B cell (primary cell): Measurements from ENCODE around the gene UGDH. TPM values are rescaled to one million over a fixed set of nuclear protein-coding genes. Genes with fewer than 3 reads are reported as not detected.
"Not testable (repeated sequence)": the region's sequence is repeated elsewhere in the genome, so short reads cannot be mapped to it uniquely, and the experiment has no call there.

Experiments used
- ATAC-seq: fragments of 200-7000 bp; cut with Tn5 transposase; one replicate; pipeline ENCODE4 v1.10.0; 2021; ENCODE audit warnings: low read depth, mild to moderate bottlenecking, moderate number of reproducible peaks, moderate library complexity
- CTCF ChIA-PET: fragments of 350-600 bp; sonication (Branson Sonifier 250); formaldehyde crosslinking; loops from one replicate; lab custom pipeline; 2021; ENCODE audit warnings: antibody characterized with exemption, inconsistent platforms; lab: Charles Lee
- POLR2A ChIA-PET: fragments of 350-600 bp; sonication (Branson Sonifier 250); formaldehyde crosslinking; loops from one replicate; lab custom pipeline; 2021; ENCODE audit warnings: antibody characterized with exemption; lab: Charles Lee
- DNase-seq: peaks from one replicate; pipeline ENCODE4 v3.0.0; 2013
- H2AFZ ChIP-seq: 2 replicates; pipeline ENCODE4 v1.6.1; 2012; ENCODE audit warnings: mild to moderate bottlenecking, low read depth, low read length; ENCODE audit not compliant: insufficient read depth, poor library complexity, severe bottlenecking
- H3K27ac ChIP-seq, 2 donors: 1 replicate in 1 of 2; 2 replicates in 1 of 2; pipeline ENCODE4 v1.5.1; 2012 to 2013; ENCODE audit warnings: low read length in 2 of 2, mild to moderate bottlenecking in 2 of 2, moderate library complexity in 1 of 2
- H3K27me3 ChIP-seq, 4 experiments: fragments of 200-600 bp in 1 of 4; sonication (generic) in 1 of 4; replicated peaks in 1 of 4; 1 replicate in 2 of 4; 2 replicates in 2 of 4; pipeline versions ENCODE4 v1.6.1 to v1.7.0; 2013 to 2016; ENCODE audit warnings: low read length in 3 of 4, mild to moderate bottlenecking in 2 of 4, mixed read lengths in 1 of 4, moderate library complexity in 1 of 4; ENCODE audit not compliant: insufficient read depth in 4 of 4, control insufficient read depth in 3 of 4; ENCODE audit errors: control extremely low read depth in 1 of 4
- H3K36me3 ChIP-seq, 2 experiments: replicated peaks in 1 of 2; 1 replicate in 1 of 2; 2 replicates in 1 of 2; pipeline versions ENCODE4 v1.6.1 to v1.7.1; 2013; ENCODE audit warnings: low read length in 1 of 2; ENCODE audit not compliant: insufficient read depth in 2 of 2, control insufficient read depth in 1 of 2; ENCODE audit errors: control extremely low read depth in 1 of 2, extremely low read depth in 1 of 2
- H3K4me1 ChIP-seq, 2 donors: fragments of 200-600 bp in 1 of 2; sonication (generic) in 1 of 2; 1 replicate in 1 of 2; 2 replicates in 1 of 2; pipeline versions ENCODE4 v1.5.1 to v1.6.1; 2013 to 2017; ENCODE audit warnings: low read length in 2 of 2; ENCODE audit not compliant: control insufficient read depth in 2 of 2, insufficient read depth in 2 of 2
- H3K4me2 ChIP-seq: replicated peaks from 2 replicates; pipeline ENCODE3; 2012; ENCODE audit warnings: mild to moderate bottlenecking, low read depth, low read length; ENCODE audit not compliant: poor library complexity, severe bottlenecking
- H3K4me3 ChIP-seq, 5 experiments: fragments of 200-600 bp in 1 of 5; sonication (generic) in 1 of 5; 1 replicate in 3 of 5; 2 replicates in 2 of 5; pipeline versions ENCODE4 v1.5.1 to v1.7.0; 2011 to 2016; ENCODE audit warnings: low read length in 4 of 5, mild to moderate bottlenecking in 4 of 5, low read depth in 2 of 5, control low read depth in 1 of 5, moderate library complexity in 1 of 5; ENCODE audit not compliant: insufficient read depth in 1 of 5; ENCODE audit errors: control extremely low read depth in 1 of 5, extremely low read depth in 1 of 5
- H3K79me2 ChIP-seq: fragments of 200-600 bp; sonication (generic); one replicate; pipeline ENCODE4 v1.6.0; 2016; ENCODE audit warnings: low read length; ENCODE audit not compliant: control insufficient read depth, insufficient read depth
- H3K9ac ChIP-seq: fragments of 200-600 bp; sonication (generic); 2 replicates; pipeline ENCODE4 v1.6.1; 2017; ENCODE audit warnings: mild to moderate bottlenecking, low read length, moderate library complexity
- H3K9me3 ChIP-seq, 3 donors: one replicate each; pipeline versions ENCODE4 v1.6.1 to v1.7.1; 2013; ENCODE audit warnings: low read length in 2 of 3; ENCODE audit not compliant: control insufficient read depth in 2 of 3, insufficient read depth in 1 of 3; ENCODE audit errors: control extremely low read depth in 1 of 3
- H4K20me1 ChIP-seq: 2 replicates; pipeline ENCODE4 v1.6.0; 2012; ENCODE audit warnings: mild to moderate bottlenecking, low read length; ENCODE audit not compliant: insufficient read depth, control insufficient read depth, poor library complexity, severe bottlenecking
- H3K27ac Mint-ChIP-seq: one replicate; pipeline ENCODE4 v1.8.0; 2021; ENCODE audit warnings: mixed read lengths
- H3K27me3 Mint-ChIP-seq: one replicate; pipeline ENCODE4 v1.8.0; 2021; ENCODE audit warnings: mixed read lengths
- H3K4me1 Mint-ChIP-seq: one replicate; pipeline ENCODE4 v1.8.0; 2021; ENCODE audit warnings: mixed read lengths
- H3K4me3 Mint-ChIP-seq: one replicate; pipeline ENCODE4 v1.8.0; 2021; ENCODE audit warnings: mixed read lengths
- H3K9me3 Mint-ChIP-seq: one replicate; pipeline ENCODE4 v1.8.0; 2022; ENCODE audit warnings: mixed read lengths; ENCODE audit not compliant: insufficient read depth
- EZH2 ChIP-seq: IDR thresholded peaks from 2 replicates; pipeline ENCODE4 v1.6.1; 2012; ENCODE audit warnings: borderline replicate concordance, low read depth, mild to moderate bottlenecking, moderate library complexity, low read length; ENCODE audit not compliant: insufficient read depth, poor library complexity, severe bottlenecking
- WGBS: methylation state at CpG from one replicate; pipeline ENCODE4 v1.1.5; 2013; ENCODE audit warnings: missing lambda C conversion rate; ENCODE audit not compliant: insufficient coverage; 5-methylcytosine and 5-hydroxymethylcytosine counted together
- intact Hi-C: fragments of 100-400 bp; cut with micrococcal nuclease; formaldehyde crosslinking; loops from one replicate; pipeline ENCODE4 v1.10.0; 2022
- polyA plus RNA-seq: library from polyadenylated mRNA; depleted of rRNA; stranded (reverse); fragments of >200 nt; gene quantifications from 2 replicates; pipeline ENCODE4 v1.2.3, GENCODE V29; 2012
- total RNA-seq, 2 donors: library from RNA; stranded (reverse); fragments of 120-200 nt in 1 of 2; gene quantifications; 1 replicate in 1 of 2; 2 replicates in 1 of 2; pipeline versions ENCODE4 v1.2.3 to v1.2.4, GENCODE V29; 2013 to 2022
- TF ChIP-seq, protein P1 (sequence below): fragments of 200-600 bp; IDR thresholded peaks from one replicate; pipeline ENCODE4 v1.8.0; 2022; ENCODE audit warnings: antibody characterized with exemption, mild to moderate bottlenecking

The UGDH gene
- total and polyA plus RNA-seq, 2 donors (not counting 1 experiment from before 2014, with no cell fraction given) = 3.5 to 25.4 TPM

DNA sequence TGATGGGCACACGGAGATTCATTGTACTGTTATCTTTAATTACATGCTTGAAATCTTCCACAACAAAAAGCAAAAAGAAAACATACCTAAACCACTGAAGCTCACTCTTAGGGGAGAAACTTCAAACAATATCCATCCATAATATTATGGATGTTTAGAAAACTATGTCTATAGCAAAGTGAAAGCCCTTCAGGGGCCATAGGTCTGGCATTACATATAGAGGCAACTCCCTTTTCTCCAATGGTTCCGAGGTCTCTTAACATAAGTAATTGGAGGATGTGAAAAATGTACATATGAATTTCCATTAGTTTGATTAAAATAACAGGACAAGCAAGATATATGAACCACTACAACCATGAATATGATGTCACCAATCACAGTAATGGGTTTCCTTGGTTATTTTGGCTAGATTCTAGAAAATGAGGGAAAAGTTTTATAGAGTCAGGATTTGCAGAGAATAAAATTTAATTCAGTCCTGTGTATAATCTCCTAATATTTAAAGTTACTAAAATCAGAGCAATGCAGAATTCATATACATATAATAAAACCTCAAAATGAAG lies 10.8 kb downstream of the UGDH start:
- WGBS = no CpG with 5 or more reads among the region's 2 CpGs
- peaks cover 4 to 10% of the 10 kb centered on the region in 2 experiments for H3K36me3 ChIP-seq
- CTCF ChIA-PET = no interaction called here
- H3K27ac ChIP-seq = no peak overlapping the region
- H3K79me2 ChIP-seq = peaks cover 10% of the 10 kb centered on the region
- no peak for ATAC-seq
- no peak for DNase-seq
- POLR2A ChIA-PET = no interaction called here
- intact Hi-C loops = no loop called here
- Mint-ChIP-seq H3K9me3 (no peaks in the 10 kb centered on the region), H3K4me1 (no peaks in the 10 kb centered on the region), H3K4me3 (no peak overlapping the region), H3K27ac (no peak overlapping the region), H3K27me3 (no peaks in the 10 kb centered on the region)
- no peak overlapping the region for H3K4me3 ChIP-seq
- no peaks in the 10 kb centered on the region for H3K4me1 ChIP-seq
- no peaks in the 10 kb centered on the region for H4K20me1 ChIP-seq
- no peaks in the 10 kb centered on the region for H3K27me3 ChIP-seq
- no peak for TF ChIP-seq EZH2
- TF ChIP-seq, protein P1, sequence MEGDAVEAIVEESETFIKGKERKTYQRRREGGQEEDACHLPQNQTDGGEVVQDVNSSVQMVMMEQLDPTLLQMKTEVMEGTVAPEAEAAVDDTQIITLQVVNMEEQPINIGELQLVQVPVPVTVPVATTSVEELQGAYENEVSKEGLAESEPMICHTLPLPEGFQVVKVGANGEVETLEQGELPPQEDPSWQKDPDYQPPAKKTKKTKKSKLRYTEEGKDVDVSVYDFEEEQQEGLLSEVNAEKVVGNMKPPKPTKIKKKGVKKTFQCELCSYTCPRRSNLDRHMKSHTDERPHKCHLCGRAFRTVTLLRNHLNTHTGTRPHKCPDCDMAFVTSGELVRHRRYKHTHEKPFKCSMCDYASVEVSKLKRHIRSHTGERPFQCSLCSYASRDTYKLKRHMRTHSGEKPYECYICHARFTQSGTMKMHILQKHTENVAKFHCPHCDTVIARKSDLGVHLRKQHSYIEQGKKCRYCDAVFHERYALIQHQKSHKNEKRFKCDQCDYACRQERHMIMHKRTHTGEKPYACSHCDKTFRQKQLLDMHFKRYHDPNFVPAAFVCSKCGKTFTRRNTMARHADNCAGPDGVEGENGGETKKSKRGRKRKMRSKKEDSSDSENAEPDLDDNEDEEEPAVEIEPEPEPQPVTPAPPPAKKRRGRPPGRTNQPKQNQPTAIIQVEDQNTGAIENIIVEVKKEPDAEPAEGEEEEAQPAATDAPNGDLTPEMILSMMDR = no peak
- H2AFZ ChIP-seq = no peak overlapping the region
- H3K4me2 ChIP-seq = no peak overlapping the region
- no peak overlapping the region for H3K9ac ChIP-seq
- H3K9me3 ChIP-seq = no peaks in the 10 kb centered on the region

DNA sequence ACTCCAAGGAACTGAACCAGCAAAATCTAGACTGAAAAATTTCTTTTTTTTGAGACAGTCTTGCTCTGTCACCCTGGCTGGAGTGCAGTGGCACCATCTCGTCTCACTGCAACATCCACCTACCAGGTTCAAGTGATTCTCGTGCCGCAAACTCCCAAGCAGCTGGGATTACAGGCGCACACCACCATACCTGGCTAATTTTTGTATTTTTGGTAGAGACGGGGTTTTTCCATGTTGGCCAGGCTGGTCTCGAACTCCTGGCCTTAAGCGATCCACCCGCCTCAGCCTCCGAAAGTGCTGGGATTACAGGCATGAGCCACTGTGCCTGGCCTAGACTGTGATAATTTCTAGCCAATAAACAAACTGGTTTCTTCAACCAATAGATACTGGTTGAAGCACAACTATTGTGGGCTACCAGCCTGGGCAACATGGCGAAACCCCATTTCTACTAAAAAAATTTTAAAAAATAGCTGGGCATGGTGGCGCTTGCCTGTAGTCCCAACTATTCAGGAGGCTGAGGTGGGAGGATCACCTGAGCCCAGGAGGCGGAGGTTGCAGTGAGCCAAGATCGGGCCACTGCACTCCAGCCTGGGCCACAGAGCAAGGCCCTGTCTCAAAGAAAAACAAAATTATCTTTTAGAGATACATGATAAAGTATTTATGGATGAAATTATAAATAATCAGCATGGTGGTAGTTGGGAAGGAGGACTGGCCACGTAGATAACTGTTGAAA lies 11.4 kb downstream of the UGDH start:
- intact Hi-C loops, H3K4me2 ChIP-seq, H3K27ac Mint-ChIP-seq, CTCF ChIA-PET, H3K27ac ChIP-seq, H3K4me3 ChIP-seq, H3K27me3 ChIP-seq, DNase-seq, ATAC-seq, H3K9me3 Mint-ChIP-seq, H3K4me3 Mint-ChIP-seq, H2AFZ ChIP-seq, H3K27me3 Mint-ChIP-seq, H3K9ac ChIP-seq, POLR2A ChIA-PET, H3K4me1 ChIP-seq, H3K9me3 ChIP-seq, H3K79me2 ChIP-seq, H4K20me1 ChIP-seq, H3K4me1 Mint-ChIP-seq: not testable (repeated sequence)
- peaks cover 4 to 12% of the 10 kb centered on the region in 2 experiments for H3K36me3 ChIP-seq
- 100% methylated on average over 5 of the region's 14 CpGs for WGBS
